HL-60 (cell line): ENCODE data around the gene ANKRA2.
A peak's percentile ranks its signal among the peaks of the same experiment; 100 is the strongest.

Source experiments
- CTCF ChIP-seq: IDR thresholded peaks from one replicate; pipeline ENCODE4 v1.5.1; 2011; ENCODE audit warnings: low read length, control low read depth, inconsistent platforms; ENCODE audit not compliant: insufficient read depth
- GABPA ChIP-seq: IDR thresholded peaks from 2 replicates; pipeline ENCODE4 v1.6.1; 2012; ENCODE audit warnings: low read depth
- POLR2AphosphoS5 ChIP-seq: IDR thresholded peaks from 2 replicates; pipeline ENCODE4 v1.6.1; 2012; ENCODE audit warnings: low read depth
- SPI1 ChIP-seq: IDR thresholded peaks from 2 replicates; pipeline ENCODE4 v1.6.1; 2012; ENCODE audit warnings: low read depth, mild to moderate bottlenecking, borderline replicate concordance
- TF ChIP-seq, protein P1 (sequence below): IDR thresholded peaks from 2 replicates; pipeline ENCODE4 v1.6.1; 2012; ENCODE audit warnings: low read depth; ENCODE audit not compliant: insufficient replicate concordance

DNA sequence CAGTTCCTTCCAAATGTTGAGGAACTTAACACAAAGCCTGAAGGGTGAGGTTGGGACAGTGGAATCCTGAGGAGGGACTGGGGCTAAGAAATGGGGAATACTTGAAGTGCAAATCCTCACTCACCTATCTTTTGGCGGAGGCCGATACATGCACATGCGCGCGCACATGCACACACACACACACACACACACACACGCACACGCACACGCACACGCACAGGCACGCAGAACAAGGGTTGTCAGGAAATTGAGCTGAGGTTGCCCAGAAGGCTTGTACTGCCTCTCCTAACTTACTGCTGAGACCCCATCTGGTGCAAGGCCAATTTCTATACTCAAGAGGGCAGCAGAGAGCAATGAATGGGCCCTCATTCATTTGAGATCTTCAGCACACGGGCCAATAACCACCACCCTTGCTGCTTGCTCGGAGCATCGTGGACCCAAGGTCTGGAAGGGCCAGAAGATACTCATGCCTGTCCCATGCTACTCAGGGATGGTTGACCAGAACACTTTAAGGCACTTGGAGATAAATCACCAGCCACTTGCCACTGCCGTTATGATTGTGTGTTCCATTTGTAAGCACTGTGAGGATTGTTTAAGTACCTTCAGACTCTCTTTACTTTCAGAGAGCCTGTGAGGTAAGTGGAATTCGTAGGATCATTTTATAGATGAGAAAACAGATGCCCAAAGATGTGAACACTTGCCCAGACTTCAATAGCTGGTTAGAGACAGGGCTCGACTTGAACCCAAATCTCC, 45.7 kb downstream of the ANKRA2 start:
- TF ChIP-seq, protein P1, sequence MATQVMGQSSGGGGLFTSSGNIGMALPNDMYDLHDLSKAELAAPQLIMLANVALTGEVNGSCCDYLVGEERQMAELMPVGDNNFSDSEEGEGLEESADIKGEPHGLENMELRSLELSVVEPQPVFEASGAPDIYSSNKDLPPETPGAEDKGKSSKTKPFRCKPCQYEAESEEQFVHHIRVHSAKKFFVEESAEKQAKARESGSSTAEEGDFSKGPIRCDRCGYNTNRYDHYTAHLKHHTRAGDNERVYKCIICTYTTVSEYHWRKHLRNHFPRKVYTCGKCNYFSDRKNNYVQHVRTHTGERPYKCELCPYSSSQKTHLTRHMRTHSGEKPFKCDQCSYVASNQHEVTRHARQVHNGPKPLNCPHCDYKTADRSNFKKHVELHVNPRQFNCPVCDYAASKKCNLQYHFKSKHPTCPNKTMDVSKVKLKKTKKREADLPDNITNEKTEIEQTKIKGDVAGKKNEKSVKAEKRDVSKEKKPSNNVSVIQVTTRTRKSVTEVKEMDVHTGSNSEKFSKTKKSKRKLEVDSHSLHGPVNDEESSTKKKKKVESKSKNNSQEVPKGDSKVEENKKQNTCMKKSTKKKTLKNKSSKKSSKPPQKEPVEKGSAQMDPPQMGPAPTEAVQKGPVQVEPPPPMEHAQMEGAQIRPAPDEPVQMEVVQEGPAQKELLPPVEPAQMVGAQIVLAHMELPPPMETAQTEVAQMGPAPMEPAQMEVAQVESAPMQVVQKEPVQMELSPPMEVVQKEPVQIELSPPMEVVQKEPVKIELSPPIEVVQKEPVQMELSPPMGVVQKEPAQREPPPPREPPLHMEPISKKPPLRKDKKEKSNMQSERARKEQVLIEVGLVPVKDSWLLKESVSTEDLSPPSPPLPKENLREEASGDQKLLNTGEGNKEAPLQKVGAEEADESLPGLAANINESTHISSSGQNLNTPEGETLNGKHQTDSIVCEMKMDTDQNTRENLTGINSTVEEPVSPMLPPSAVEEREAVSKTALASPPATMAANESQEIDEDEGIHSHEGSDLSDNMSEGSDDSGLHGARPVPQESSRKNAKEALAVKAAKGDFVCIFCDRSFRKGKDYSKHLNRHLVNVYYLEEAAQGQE, result no peak
- TF ChIP-seq CTCF (peak; percentile 23), GABPA (no peak), POLR2AphosphoS5 (no peak), SPI1 (no peak)
